ENCODE results near the gene ABI2.

Gene ABI2

GRCh38 chr2:203431391-203432185 is 103.4 kb downstream of the ABI2 start:
- no peak for DNase-seq (ENCODE audit: low read depth)

- DNase-seq (ENCODE audit: low read depth): no peak
Observed at GRCh38 chr2:203432811-203433210, 104.6 kb downstream of the ABI2 start.

GRCh38 chr2:203436496-203436895 is 108.3 kb downstream of the ABI2 start:
- DNase-seq (ENCODE audit: low read depth): no peak

- DNase-seq (ENCODE audit: low read depth): no peak
Observed at GRCh38 chr2:203437511-203437910, 109.3 kb downstream of the ABI2 start.

- no peak for DNase-seq (ENCODE audit: low read depth)
Observed at GRCh38 chr2:203438528-203438927, 110.3 kb downstream of the ABI2 start.

DNA sequence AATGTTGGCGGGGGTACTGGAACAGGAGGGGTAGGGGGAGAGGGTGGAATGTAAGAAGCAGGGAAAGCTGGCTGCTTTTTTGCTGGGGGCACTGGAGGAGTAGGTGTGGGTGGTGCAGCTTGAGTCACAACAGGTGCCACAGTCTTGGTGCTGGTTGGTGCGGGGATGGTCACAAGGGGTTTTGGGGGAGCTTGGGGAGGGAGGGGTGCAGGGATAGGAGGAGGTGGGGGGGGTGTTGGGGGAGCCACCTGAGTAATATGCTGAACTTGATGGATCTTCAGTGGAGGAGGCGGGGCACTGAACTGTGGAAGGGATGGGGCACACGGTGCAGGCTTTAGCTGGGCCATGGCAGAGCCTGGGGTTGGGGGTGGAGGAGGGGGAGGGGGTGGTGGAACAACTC is 112.5 kb downstream of the ABI2 start:
- no peak for DNase-seq (ENCODE audit: low read depth)

GRCh38 chr2:203441463-203441862 is 113.3 kb downstream of the ABI2 start:
- no peak for DNase-seq (ENCODE audit: low read depth)

DNA sequence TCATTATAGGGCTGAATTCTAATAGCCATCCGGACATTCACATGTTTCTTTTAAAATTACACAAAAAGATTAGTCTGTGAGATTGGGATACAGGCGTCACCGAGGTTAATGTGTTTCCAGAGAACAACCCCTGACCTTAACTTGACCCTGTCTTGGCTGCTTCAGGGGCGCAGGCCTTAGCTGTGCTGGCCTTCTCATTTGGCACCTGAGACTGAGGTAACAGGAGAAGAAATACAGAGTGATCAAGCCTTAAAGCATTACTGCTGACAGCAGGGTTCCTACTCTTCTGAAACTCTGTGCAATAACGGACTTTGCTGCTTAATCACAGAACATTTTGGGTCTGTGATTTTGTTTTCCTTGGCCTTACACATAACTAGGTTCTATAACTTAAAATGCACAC is 114.3 kb downstream of the ABI2 start:
- DNase-seq (ENCODE audit: low read depth): no peak

GRCh38 chr2:203444738-203445137 is 116.5 kb downstream of the ABI2 start:
- no peak for DNase-seq (ENCODE audit: low read depth)

- DNase-seq (ENCODE audit: low read depth): no peak
Observed at GRCh38 chr2:203446071-203446481, 117.9 kb downstream of the ABI2 start.

DNA sequence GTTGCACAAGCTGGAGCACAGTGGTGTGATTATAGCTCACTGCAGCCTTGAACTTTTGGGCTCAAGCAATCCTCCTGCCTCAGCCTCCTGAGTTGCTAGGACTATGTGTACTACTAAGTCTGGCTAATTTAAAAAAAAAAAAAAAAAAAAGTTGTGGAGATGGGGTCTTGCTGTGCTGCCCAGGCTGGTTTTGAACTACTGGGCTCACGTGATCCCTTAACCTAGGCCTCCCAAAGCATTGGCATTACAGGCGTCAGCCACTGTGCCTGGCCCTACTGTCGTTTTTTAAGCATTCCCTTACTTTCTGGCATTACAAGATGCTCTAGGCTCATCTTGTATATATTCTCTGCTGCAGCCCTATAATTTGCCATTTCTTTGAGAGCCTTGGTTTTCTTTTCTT is 118.6 kb downstream of the ABI2 start:
- no peak for DNase-seq (ENCODE audit: low read depth)

DNA sequence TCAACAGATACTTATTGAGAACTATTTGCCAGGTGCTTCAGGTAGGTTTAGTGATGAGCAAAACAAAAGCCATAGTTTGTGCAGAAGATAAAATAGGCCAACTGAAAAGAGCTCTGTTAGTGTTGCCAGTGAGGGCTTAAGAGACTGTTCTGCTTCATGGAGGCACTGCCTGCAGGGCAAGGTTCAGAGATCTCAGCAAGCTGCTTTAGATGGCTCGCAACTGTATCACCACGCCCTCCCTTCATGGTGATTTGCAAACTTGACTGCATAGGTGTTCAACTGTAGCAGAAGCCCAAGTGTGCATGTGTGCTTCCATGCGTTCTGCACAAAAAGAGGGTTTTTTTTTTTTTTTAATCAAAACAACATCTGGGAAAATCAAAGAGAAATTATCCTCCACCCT is 122.4 kb downstream of the ABI2 start:
- DNase-seq (ENCODE audit: low read depth): no peak

- no peak for DNase-seq (ENCODE audit: low read depth)
Observed at GRCh38 chr2:203451011-203451410, 122.8 kb downstream of the ABI2 start.

DNA sequence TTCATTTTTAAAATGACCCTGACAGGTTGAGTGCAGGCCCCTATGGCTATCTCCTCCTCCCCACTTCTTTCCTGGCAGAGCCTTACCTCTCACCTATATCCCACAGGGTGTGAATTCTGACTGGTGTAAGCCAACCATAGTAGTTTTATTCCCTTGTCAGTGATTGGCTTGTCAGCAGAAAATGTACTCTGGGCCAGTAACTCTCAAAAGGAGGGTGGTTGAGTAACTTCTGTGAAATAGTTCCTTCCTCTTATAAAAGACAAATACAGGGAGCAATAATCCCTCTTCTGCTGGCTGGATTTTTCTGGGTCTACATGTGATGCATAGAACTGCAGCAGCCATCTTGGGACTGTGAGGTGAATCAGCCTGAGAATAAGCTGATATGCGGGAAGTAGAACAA is 123.5 kb downstream of the ABI2 start:
- DNase-seq (ENCODE audit: low read depth): no peak

- no peak for DNase-seq (ENCODE audit: low read depth)
Observed at GRCh38 chr2:203453858-203454451, 125.8 kb downstream of the ABI2 start.

GRCh38 chr2:203455209-203455608 is 127.0 kb downstream of the ABI2 start:
- DNase-seq (ENCODE audit: low read depth): no peak

DNA sequence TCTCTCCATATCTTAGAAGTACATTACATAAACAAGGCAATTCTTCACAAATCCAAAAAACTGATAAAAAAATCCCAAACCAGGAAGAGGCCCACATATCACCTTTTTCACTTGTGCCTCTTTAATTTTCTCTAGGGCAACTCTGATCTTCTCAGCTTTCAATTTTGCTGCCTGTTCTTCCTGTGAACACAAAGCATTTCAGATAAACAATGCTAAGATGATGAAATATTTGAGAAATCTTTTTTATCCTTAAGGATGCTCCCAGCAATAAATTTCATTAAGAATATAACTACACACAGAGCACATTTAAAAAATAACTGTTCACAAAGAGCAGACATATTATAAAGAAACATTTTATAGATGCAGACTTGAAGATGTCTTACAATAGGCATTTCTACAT is 133.6 kb downstream of the ABI2 start:
- DNase-seq (ENCODE audit: low read depth): no peak

DNA sequence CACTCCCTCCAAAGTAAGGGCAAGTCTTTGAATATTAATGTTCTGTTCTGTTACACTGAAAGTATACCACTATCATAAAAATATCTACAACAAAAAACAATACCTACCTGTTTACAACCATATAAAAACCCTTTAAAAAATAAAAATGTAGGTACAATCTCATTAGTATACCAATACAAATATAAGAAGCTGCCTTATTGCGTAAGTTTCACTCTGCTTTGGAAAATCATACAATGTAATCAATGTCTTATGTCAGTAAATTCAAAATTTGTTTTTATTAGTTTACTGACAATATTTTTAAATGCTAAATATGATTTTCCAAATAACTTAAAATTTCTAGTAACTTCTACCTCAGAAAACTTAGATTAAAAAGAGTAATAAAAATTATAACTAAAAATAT is 134.1 kb downstream of the ABI2 start:
- DNase-seq (ENCODE audit: low read depth): no peak

DNA sequence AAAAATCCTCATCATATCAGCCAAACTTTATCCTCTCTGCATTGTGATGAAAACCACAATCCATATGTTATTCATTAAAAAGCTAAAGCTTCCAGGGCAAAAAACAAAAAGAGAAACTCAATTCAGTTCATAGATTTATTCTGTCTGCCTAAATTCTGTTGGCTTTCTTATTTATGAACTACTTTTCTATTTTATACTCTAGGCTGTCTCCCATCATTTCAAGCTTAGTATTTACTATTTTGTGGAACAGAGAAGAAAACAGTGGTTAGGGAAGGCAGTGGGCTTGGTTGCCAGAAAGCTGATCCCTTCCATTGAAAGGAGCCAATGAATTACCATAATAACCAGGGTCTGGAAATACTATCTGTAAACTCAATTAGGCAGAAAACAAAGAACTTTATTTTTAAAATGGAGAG is 135.1 kb downstream of the ABI2 start:
- no peak for DNase-seq (ENCODE audit: low read depth)

DNA sequence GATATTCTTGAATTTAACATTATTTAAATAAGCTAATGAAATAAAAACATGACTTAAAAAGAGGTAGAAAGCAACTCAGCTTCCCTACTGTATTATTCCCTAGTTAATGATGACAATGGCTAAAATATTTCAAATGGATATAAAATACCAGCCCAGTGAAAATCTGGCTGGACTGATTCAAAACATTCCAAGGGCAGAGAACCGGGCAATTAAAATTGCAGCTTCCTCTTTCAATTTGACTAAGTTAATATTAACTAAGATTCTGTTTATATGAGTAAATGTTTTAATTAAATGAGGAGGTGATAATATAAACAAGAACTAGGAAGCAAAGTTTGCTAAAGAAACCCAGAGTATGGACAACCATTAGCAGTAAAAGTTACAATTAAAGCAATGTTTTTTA is 141.4 kb downstream of the ABI2 start:
- no peak for DNase-seq (ENCODE audit: low read depth)

GRCh38 chr2:203470371-203470770 is 142.2 kb downstream of the ABI2 start:
- DNase-seq (ENCODE audit: low read depth): no peak

- DNase-seq (ENCODE audit: low read depth): no peak
Observed at GRCh38 chr2:203471323-203471722, 143.1 kb downstream of the ABI2 start.

DNA sequence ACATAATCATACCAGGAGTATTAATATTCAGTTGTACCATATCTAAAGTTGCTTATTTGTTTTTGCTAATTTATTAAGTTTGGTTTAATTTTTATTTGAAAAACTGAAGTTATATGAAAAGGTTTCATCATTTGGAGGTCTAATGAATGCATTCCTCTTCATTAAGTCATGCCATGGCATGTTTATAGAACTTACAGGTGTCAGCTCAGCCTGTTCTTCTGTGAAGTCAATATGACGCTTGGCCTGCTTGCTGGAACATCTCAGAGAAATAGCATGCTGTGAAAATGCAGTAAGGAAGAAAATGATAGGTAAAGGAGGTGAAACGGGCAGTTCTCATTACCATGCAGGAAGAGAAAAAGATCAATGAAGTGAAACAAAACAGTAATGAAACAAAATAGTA is 148.7 kb downstream of the ABI2 start:
- DNase-seq (ENCODE audit: low read depth): no peak

- no peak for DNase-seq (ENCODE audit: low read depth)
Observed at GRCh38 chr2:203480623-203481022, 152.4 kb downstream of the ABI2 start.

Measured in activated T-cell treated with anti-CD3 and anti-CD28 coated beads for 48 hours (primary cell).